A549 (cell line): ENCODE measurements around the gene TCHP. TPM values are rescaled to one million over a fixed set of nuclear protein-coding genes. Genes with fewer than 3 reads are reported as not detected.

Experiments
- ATAC-seq, 2 experiments: fragments of 200-7000 bp in 1 of 2; fragments of >200 bp in 1 of 2; cut with Nextera tagmentation in 1 of 2; cut with Tn5 transposase in 1 of 2; 3 replicates each; pipeline versions ENCODE4 v1.8.0 to v1.9.1; 2018 to 2020; ENCODE audit warnings: mild to moderate bottlenecking in 1 of 2, moderate library complexity in 1 of 2
- CTCF ChIA-PET: fragments of 300-600 bp; sonication (Branson Sonifier 250); formaldehyde crosslinking; extraction: SDS; loops from one replicate; lab custom pipeline; 2021; ENCODE audit warnings: antibody characterized with exemption, inconsistent platforms; lab: Yijun Ruan, JAX
- POLR2A ChIA-PET: fragments of 350-600 bp; formaldehyde crosslinking; extraction: SDS; loops from one replicate; lab custom pipeline; 2021; ENCODE audit warnings: antibody characterized with exemption, inconsistent platforms; lab: Yijun Ruan, JAX
- DNase-seq, 2 experiments: peaks; one replicate each; pipeline versions ENCODE4 v3.0.0 to v3.0.0-alpha.2; 2011 to 2016; ENCODE audit warnings: low read depth in 1 of 2, low spot score in 1 of 2
- FAIRE-seq: peaks from 2 replicates; lab custom pipeline; 2011; peaks lifted over from hg19 to GRCh38; lab: Jason Lieb, UNC
- H3K27ac ChIP-seq, 2 experiments: fragments of >200 bp; sonication (Bioruptor Twin); formaldehyde crosslinking; 3 replicates each; pipeline ENCODE4 v1.5.1; 2016 to 2017
- H3K4me1 ChIP-seq: fragments of >200 bp; sonication (Bioruptor Twin); formaldehyde crosslinking; 3 replicates; pipeline ENCODE4 v1.6.1; 2016
- H3K4me2 ChIP-seq: fragments of >200 bp; sonication (Bioruptor Twin); formaldehyde crosslinking; 3 replicates; pipeline ENCODE4 v1.6.1; 2016
- H3K4me3 ChIP-seq: fragments of >200 bp; sonication (Bioruptor Twin); formaldehyde crosslinking; 3 replicates; pipeline ENCODE4 v1.5.1; 2016
- H3K9me3 ChIP-seq: fragments of >200 bp; sonication (Bioruptor Twin); formaldehyde crosslinking; 3 replicates; pipeline ENCODE4 v1.6.1; 2016
- BHLHE40 ChIP-seq: IDR thresholded peaks from 2 replicates; pipeline ENCODE4 v1.6.1; 2012; ENCODE audit warnings: low read depth, low read length, inconsistent platforms
- CEBPB ChIP-seq, 2 experiments: fragments of >200 bp in 1 of 2; sonication (Bioruptor Twin) in 1 of 2; formaldehyde crosslinking in 1 of 2; IDR thresholded peaks; 2 replicates each; pipeline ENCODE4 v1.6.1; 2012 to 2016
- CHD4 ChIP-seq: fragments of 200-600 bp; sonication (generic); IDR thresholded peaks from 2 replicates; pipeline ENCODE4 v1.6.1; 2016; ENCODE audit warnings: antibody characterized with exemption, mild to moderate bottlenecking, borderline replicate concordance
- CTCF ChIP-seq: fragments of >200 bp; sonication (Bioruptor Twin); formaldehyde crosslinking; IDR thresholded peaks from 3 replicates; pipeline ENCODE4 v1.5.1; 2016
- EHMT2 ChIP-seq: fragments of 200-600 bp; sonication (generic); IDR thresholded peaks from 2 replicates; pipeline ENCODE4 v1.6.1; 2016; ENCODE audit warnings: antibody characterized with exemption, low read depth, mild to moderate bottlenecking, moderate library complexity
- ELK1 ChIP-seq: fragments of 150-350 bp; IDR thresholded peaks from 2 replicates; pipeline ENCODE4 v1.6.1; 2014; ENCODE audit warnings: low read depth, mild to moderate bottlenecking, low read length
- EP300 ChIP-seq, 2 experiments: fragments of >200 bp; sonication (Bioruptor Twin); formaldehyde crosslinking; IDR thresholded peaks; 2 replicates in 1 of 2; 3 replicates in 1 of 2; pipeline ENCODE4 v1.6.1; 2016 to 2017
- ESRRA ChIP-seq: fragments of 150-350 bp; IDR thresholded peaks from 2 replicates; pipeline ENCODE4 v1.6.1; 2014; ENCODE audit warnings: mild to moderate bottlenecking, low read length, borderline replicate concordance
- FOSB ChIP-seq: fragments of 250-450 bp; sonication (Bioruptor Pico); IDR thresholded peaks from 2 replicates; pipeline ENCODE4 v1.5.0; 2020; ENCODE audit warnings: mild to moderate bottlenecking, moderate library complexity
- FOSL2 ChIP-seq, 2 experiments: fragments of 450-650 bp in 1 of 2; fragments of >200 bp in 1 of 2; sonication (Bioruptor Twin) in 1 of 2; formaldehyde crosslinking; IDR thresholded peaks; 2 replicates each; pipeline versions ENCODE4 v1.5.0 to v1.6.1; 2016 to 2020; ENCODE audit warnings: mild to moderate bottlenecking in 1 of 2, moderate library complexity in 1 of 2
- HDAC2 ChIP-seq: fragments of 200-600 bp; sonication (generic); IDR thresholded peaks from 2 replicates; pipeline ENCODE4 v1.6.1; 2016
- HES2 ChIP-seq: fragments of >200 bp; sonication (Bioruptor Twin); formaldehyde crosslinking; IDR thresholded peaks from 2 replicates; pipeline ENCODE4 v1.6.1; 2016
- HEYL ChIP-seq: fragments of 250-450 bp; sonication (Bioruptor Pico); IDR thresholded peaks from 2 replicates; pipeline ENCODE4 v1.8.0; 2021; ENCODE audit warnings: mild to moderate bottlenecking, moderate library complexity
- HOXA7 ChIP-seq: fragments of 250-450 bp; sonication (Bioruptor Pico); IDR thresholded peaks from 2 replicates; pipeline ENCODE4 v1.5.0; 2020; ENCODE audit warnings: mild to moderate bottlenecking, moderate library complexity
- HOXB5 ChIP-seq: fragments of 250-450 bp; sonication (Bioruptor Pico); IDR thresholded peaks from 2 replicates; pipeline ENCODE4 v1.5.0; 2020; ENCODE audit warnings: mild to moderate bottlenecking, moderate library complexity
- MAFK ChIP-seq: fragments of 450-650 bp; IDR thresholded peaks from 2 replicates; pipeline ENCODE4 v1.6.1; 2014; ENCODE audit not compliant: partially characterized antibody
- PBX3 ChIP-seq: IDR thresholded peaks from 2 replicates; pipeline ENCODE4 v1.6.1; 2012
- POLR2A ChIP-seq: IDR thresholded peaks from 2 replicates; pipeline ENCODE4 v1.6.1; 2012; ENCODE audit warnings: mild to moderate bottlenecking, low read length
- POLR2AphosphoS2 ChIP-seq: conservative IDR thresholded peaks from 2 replicates; pipeline ENCODE4 v1.6.1; 2012; ENCODE audit warnings: low read length, improper control_type of control experiment, inconsistent platforms
- RAD21 ChIP-seq, 2 experiments: fragments of >200 bp in 1 of 2; sonication (Bioruptor Twin) in 1 of 2; formaldehyde crosslinking in 1 of 2; IDR thresholded peaks in 1 of 2; conservative IDR thresholded peaks in 1 of 2; 2 replicates in 1 of 2; 3 replicates in 1 of 2; pipeline ENCODE4 v1.6.1; 2012 to 2018; ENCODE audit warnings: inconsistent platforms in 1 of 2
- RARB ChIP-seq: fragments of 250-450 bp; sonication (Bioruptor Pico); IDR thresholded peaks from 2 replicates; pipeline ENCODE4 v1.8.0; 2021; ENCODE audit warnings: mild to moderate bottlenecking, moderate library complexity
- RCOR1 ChIP-seq: fragments of 150-350 bp; IDR thresholded peaks from 2 replicates; pipeline ENCODE4 v1.6.1; 2014; ENCODE audit warnings: antibody characterized with exemption, low read length, low read depth
- REST ChIP-seq: fragments of 200-600 bp; sonication (generic); IDR thresholded peaks from 2 replicates; pipeline ENCODE4 v1.6.1; 2016; ENCODE audit warnings: antibody characterized with exemption, mild to moderate bottlenecking, moderate library complexity
- RFX5 ChIP-seq: fragments of 450-650 bp; IDR thresholded peaks from 2 replicates; pipeline ENCODE4 v1.7.1; 2014; ENCODE audit warnings: antibody characterized with exemption, mild to moderate bottlenecking, moderate library complexity
- SREBF2 ChIP-seq: fragments of 450-650 bp; IDR thresholded peaks from 2 replicates; pipeline ENCODE4 v1.6.1; 2014; ENCODE audit warnings: mild to moderate bottlenecking, moderate library complexity
- TFCP2L1 ChIP-seq: fragments of 250-450 bp; sonication (Bioruptor Pico); IDR thresholded peaks from 2 replicates; pipeline ENCODE4 v1.5.0; 2021; ENCODE audit warnings: mild to moderate bottlenecking
- TP53 ChIP-seq: fragments of 250-450 bp; sonication (Bioruptor Pico); IDR thresholded peaks from 2 replicates; pipeline ENCODE4 v1.5.0; 2021; ENCODE audit warnings: mild to moderate bottlenecking, moderate library complexity
- USF2 ChIP-seq: fragments of 450-650 bp; IDR thresholded peaks from 2 replicates; pipeline ENCODE4 v1.6.1; 2014; ENCODE audit warnings: antibody characterized with exemption
- WGBS: methylation state at CpG from one replicate; pipeline ENCODE4 v1.1.6; 2017; ENCODE audit errors: missing lambda C conversion rate; 5-methylcytosine and 5-hydroxymethylcytosine counted together
- polyA plus RNA-seq, 4 experiments: library from polyadenylated mRNA; depleted of rRNA in 3 of 4; stranded (reverse); fragments of >200 nt; fragmentation: RNase III in 1 of 4; extraction: RNeasy Plus Mini Kit Qiagen cat#74134 plus additional on column Dnase treatment in 1 of 4; gene quantifications; 2 replicates in 3 of 4; 3 replicates in 1 of 4; pipeline ENCODE4 v1.2.3, GENCODE V29; 2011 to 2017

The TCHP gene
- polyA plus RNA-seq, 2 of the 4 experiments (the other 2 are of a cell fraction), result 18.4 to 33.4 TPM

GRCh38 chr12:109910969-109911348 is 10.9 kb downstream of the TCHP start (continued):
- TF ChIP-seq HDAC2, result no peak
- peak; percentile 24; the same call in 1 of the 2 replicates for TF ChIP-seq USF2
- TF ChIP-seq BHLHE40, result no peak
- no peak for TF ChIP-seq FOSL2 (IDR thresholded peaks at IDR 0.05)
- 0 out of 2 replicates have a peak, but pooled peaks have one; percentile 15 for TF ChIP-seq FOSL2 (CRISPR knock-in tag; IDR thresholded peaks at IDR 0.05)
- no peak for TF ChIP-seq EHMT2
- no peak for TF ChIP-seq SREBF2
- no peak for TF ChIP-seq MAFK
- no peak for TF ChIP-seq RARB (CRISPR knock-in tag)
- no peak for TF ChIP-seq ELK1
- no peak for TF ChIP-seq PBX3
- no peak for TF ChIP-seq RCOR1
- no peak for TF ChIP-seq HOXA7 (CRISPR knock-in tag)
- TF ChIP-seq TP53, result no peak
- no peak for TF ChIP-seq TFCP2L1 (CRISPR knock-in tag)
- peak in 1 of 2 experiments; percentile 36; a peak in 2 of 5 replicates for TF ChIP-seq RAD21 (conservative IDR thresholded peaks at IDR 0.05 in 1 of 2, IDR thresholded peaks at IDR 0.05 in 1 of 2)

- H3K4me1 ChIP-seq, result no peaks in the 10 kb centered on the region
- TF ChIP-seq PBX3, result no peak
- TF ChIP-seq ELK1, result no peak
- TF ChIP-seq EHMT2, result no peak
- TF ChIP-seq CTCF, result no peak
- no peak for TF ChIP-seq TFCP2L1 (CRISPR knock-in tag)
- no peak for TF ChIP-seq POLR2A
- no peak for TF ChIP-seq HES2
- TF ChIP-seq REST, result no peak
- no peak for TF ChIP-seq CEBPB (IDR thresholded peaks at IDR 0.05)
- no peak for TF ChIP-seq POLR2AphosphoS2
- no peak for TF ChIP-seq RFX5
- TF ChIP-seq FOSB (CRISPR knock-in tag), result no peak
- no peak for TF ChIP-seq EP300 (IDR thresholded peaks at IDR 0.05)
- TF ChIP-seq HOXB5 (CRISPR knock-in tag), result no peak
- no peak for TF ChIP-seq RARB (CRISPR knock-in tag)
- TF ChIP-seq RCOR1, result no peak
- no peak for TF ChIP-seq CHD4
- no peak for TF ChIP-seq ESRRA
- no peak for TF ChIP-seq HEYL
- TF ChIP-seq, all 56 proteins: peak for 0
- ChIA-PET POLR2A (no interaction called here), CTCF (interaction anchor here (1.3 to 3.3 kb wide), 4 partner anchors 10 to 67 kb away, joined by 3 to 16 read pairs (median 4); no protein-coding TSS in a partner anchor)
- FAIRE-seq (no peak), DNase-seq (no peak), ATAC-seq (no peak)
- no peak overlapping the region for H3K4me3 ChIP-seq
- no peak overlapping the region for H3K4me2 ChIP-seq
- no peaks in the 10 kb centered on the region for H3K9me3 ChIP-seq
- H3K27ac ChIP-seq, result no peak overlapping the region
- WGBS, result 90% methylated on average over 12 of the region's 12 CpGs
These were observed 12.8 kb downstream of the TCHP start for GRCh38 chr12:109912855-109913321.
